Measurements from ENCODE around the gene OR3A3.
"Not testable (repeated sequence)": the region's sequence is repeated elsewhere in the genome, so short reads cannot be mapped to it uniquely, and the experiment has no call there.

The OR3A3 gene

DNA sequence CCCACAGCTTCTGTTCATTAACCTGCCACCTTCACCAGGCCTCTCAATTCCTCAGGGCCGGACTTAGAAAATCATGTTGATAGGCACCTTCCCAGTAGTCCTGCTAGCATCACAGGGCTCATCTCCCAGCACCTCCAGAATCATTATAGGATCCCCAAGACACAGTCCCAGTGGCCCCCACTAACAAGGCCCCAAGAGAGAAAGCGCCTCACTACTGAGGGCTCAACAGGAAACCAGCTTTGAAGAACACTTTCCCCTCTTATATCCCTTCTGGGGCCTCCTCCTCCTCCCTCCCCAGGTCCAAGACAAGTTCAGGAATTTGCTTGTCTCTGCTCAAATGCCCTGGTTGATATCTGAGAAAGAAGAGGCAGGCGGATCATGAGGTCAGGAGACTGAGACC, at the start of gene OR3A3:
Gene OR3A3 (plus strand): TSS at position 301 of the 400 bp plus-strand sequence.
- DNase-seq, result no peak

DNA sequence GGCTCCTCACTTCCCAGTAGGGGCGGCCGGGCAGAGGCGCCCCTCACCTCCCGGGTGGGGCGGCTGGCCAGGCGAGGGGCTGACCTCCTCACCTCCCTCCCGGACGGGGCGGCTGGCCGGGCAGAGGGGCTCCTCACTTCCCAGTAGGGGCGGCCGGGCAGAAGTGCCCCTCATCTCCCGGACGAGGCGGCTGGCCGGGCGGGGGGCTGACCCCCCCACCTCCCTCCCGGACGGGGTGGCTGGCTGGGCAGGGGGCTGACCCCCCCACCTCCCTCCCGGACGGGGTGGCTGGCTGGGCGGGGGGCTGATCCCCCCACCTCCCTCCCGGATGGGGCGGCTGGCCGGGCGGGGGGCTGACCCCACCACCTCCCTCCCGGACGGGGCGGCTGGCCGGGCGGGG, 40.0 kb upstream of the OR3A3 start:
- DNase-seq, result not testable (repeated sequence)

DNA sequence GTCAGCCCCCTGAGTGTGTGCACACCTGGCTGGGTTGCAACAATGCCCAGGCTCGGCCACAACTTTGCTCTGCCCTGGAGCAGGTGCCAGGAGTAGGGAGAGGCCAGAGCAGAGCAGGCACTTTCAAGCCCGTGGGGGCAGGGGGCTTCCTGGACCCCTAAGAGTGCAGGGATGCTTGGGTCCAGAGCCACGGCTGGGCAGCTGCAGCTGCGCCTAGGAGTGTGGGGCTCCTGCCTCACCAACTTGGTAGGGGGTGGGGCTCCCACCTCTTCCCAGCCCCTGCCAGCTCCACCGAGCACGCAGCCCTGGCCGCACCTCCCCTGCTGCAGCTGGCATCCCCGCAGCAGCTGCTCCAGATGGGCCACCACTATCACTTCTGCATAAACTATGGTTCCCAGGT, 32.8 kb upstream of the OR3A3 start:
- DNase-seq, result no peak

DNA sequence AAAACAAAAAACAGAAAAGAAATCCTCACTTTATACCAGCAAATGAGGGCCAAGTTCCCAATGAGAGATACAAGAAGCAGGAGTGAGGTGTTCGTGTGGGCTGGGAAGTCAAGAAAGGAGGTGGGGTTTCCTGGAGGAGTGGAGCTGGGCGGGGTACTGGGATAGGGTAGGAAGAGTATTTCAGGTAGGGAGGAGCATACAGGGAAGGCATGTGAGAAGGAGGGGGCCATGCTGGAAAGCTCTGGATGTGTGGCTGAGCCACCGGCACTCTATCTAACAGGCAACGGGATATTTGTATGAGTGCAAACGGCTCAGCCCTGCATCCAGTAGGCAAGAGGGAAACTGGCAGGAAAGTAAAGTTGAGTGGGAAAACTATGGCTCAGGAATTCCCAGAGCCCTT, 29.2 kb upstream of the OR3A3 start:
- DNase-seq, result no peak

DNA sequence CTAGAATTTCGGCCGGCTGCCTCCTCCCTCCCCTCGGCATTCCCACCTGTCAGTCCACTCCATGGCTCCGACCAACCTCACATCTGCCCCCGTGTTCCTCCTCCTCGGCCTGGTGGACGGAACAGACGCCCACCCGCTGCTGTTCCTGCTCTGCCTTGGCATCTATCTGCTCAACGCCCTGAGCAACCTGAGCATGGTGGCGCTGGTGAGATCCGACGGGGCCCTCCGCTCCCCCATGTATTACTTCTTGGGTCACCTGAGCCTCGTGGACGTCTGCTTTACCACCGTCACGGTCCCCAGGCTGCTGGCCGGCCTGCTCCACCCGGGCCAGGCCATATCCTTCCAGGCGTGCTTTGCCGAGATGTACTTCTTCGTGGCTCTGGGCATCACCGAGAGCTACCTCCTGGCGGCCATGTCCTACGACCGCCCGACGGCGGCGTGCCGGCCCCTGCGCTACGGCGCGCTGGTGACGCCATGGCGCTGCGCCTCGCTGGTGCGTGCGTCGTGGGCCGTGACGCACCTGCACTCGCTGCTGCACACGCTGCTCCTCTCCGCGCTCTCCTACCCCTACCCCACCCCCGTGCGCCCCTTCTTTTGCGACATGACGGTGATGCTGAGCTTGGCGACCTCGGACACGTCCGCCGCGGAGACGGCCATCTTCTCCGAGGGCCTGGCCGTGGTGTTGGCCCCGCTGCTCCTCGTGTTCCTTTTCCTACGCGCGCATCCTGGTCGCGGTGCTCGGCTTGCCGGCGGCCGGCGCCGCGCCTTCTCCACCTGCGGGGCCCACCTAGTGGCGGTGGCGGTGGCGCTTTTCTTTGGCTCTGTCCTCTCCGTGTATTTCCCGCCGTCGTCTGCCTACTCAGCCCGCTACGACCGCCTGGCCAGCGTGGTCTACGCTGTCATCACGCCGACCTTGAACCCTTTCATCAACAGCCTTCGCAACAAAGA, 25.0 kb upstream of the OR3A3 start, which contains the start of gene OR3A2:
Gene OR3A2 (minus strand): TSS at position 440 of the 948 bp plus-strand sequence.
- DNase-seq, result no peak

DNA sequence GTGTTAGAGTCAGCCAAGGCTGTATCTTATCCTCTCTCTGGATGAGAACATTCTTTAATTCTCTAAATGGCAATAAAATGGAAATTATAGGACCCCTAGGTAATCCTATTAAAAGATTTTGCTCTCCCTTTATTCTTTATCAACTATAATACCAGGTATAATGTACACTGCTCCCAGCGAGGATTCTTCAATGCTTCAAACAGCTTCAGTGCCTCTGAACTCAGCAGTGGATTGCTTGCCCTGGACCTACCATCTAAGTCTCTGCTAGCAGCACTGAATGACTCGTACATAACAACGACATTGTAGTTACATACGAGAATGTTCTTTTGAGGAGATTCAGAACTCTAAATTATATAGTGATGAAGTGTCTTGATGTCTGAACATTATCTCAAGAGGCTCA, 21.4 kb upstream of the OR3A3 start:
- no peak for DNase-seq

DNA sequence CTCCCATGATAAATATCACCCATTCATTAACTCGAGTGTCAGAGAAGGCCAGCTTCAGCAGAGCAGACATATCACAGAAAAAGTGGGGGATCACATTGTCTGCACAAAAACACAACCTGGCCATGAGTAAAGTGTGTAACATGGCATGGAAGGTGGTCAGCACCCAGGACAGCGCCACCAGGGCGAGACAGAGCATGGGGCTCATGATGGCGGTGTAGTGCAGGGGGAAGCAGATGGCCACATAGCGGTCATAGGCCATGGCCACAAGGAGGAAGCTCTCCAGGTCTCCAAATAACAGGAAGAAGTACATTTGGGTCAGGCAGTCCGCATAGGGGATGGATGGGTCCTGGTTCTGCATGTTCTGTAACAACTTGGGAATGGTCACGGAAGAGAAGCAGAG, 13.4 kb upstream of the OR3A3 start:
- not testable (repeated sequence) for DNase-seq

DNA sequence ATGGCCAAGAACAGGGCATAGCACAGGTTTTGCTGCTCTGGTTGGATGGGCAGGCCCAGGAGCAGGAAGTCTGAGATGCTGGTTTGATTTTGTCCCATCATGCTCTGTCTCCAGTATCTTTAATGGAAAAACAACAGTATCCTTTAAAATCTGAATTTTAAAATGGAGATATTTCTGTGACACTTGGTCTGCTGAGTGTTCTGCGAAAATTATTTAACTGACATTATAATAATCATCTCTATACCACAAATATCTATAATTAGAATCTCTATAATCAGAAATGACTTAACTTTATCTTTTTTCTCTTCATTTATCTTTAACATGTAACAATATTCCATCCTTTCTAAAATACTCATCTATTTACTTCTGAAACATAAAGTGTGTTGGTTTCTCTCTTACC, 12.9 kb upstream of the OR3A3 start, which contains the start of gene OR1E1:
Gene OR1E1 (minus strand): TSS at position 101 of the 400 bp plus-strand sequence. CDS start 0 bp downstream, at position 101.
- DNase-seq, result no peak

DNA sequence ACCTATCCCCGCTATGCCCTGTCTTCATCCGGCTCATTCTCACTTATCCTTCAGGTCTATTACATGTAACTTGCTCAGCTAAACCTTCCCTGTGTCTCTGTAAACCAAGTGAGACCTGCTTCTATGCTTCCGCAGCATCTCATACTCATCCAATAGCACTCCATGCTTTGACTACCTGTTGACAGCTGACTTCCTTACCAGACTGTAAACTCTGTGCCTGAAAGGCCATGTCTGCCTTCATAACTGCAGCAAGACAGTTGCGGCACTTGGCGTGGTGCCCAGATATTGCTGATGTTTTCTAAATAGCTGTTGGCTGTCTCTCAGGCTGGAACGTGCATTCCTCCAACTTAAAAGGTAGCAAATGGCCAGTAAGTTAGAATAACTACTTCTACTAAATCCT, 11.1 kb upstream of the OR3A3 start:
- DNase-seq, result no peak

DNA sequence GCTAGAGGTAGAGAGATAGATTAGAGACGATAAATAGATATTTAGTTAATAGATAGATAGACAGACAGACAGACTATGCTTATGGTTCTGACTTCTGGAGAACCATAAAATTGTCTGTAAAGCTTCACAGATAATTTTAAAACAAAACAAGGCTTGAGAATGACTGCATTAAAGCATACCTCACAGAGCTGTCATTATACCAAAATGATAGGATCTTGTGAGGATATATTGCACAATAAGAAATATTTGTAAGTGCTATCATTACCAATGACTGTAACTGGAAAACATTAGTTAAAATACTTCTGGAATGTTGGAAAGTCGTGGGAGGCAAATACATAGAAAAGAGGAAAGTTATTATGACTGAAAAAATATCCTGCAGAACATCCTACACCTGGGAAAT, 9.4 kb upstream of the OR3A3 start:
- no peak for DNase-seq

DNA sequence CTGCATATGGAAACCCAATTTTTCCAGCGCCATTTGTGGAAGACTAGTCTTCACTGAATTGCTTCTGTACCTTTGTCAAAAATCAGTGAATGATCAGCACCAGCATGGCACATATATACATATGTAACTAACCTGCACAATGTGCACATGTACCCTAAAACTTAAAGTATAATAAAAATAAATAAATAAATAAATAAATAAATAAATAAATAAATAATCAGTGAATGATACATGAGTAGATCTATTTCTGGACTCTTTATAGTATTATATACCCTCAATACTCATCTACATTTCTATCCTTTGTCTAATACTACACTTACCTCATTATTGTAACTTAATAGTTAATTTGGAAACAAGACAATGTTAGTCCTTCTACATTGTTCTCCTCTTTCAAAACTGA, 7.3 kb upstream of the OR3A3 start:
- not testable (repeated sequence) for DNase-seq

DNA sequence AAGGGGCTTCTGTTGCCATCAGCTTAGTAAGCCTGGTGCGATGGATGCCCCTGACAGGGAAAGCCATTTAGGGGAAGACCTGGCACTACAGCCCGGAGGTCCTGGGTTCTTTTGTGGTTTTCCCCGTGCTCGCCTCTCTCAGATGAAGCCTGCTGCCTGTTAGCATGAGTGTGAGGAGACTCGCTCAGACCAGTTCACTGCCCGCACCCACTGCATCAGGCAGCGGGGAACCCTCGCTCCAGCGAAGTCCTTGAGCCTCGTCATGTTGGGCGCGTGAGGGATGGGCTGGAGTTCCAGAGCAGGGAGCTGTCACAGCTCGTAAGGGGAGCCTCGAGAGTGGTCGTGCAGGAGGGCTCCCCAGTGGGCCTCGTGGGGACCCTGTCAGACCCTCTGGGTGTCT, 1.0 kb downstream of the OR3A3 start:
- DNase-seq, result not testable (repeated sequence)

DNA sequence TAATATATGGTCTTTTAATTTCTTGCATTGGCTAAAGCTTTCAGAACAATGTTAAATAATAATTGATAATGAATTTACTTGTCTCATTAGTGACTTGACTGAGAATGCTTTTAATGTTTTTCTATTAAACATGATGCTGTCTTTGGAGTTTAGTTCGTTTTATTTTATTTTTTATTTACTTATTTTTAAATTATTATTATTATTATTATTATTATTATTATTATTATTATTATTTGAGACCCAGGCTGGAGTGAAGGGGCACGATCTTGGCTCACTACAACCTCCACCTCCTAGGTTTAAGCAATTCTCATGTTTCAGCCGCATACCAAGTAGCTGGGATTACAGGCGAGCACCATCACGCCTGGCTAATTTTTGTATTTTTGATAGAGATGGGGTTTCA, 4.4 kb downstream of the OR3A3 start:
- DNase-seq, result no peak

DNA sequence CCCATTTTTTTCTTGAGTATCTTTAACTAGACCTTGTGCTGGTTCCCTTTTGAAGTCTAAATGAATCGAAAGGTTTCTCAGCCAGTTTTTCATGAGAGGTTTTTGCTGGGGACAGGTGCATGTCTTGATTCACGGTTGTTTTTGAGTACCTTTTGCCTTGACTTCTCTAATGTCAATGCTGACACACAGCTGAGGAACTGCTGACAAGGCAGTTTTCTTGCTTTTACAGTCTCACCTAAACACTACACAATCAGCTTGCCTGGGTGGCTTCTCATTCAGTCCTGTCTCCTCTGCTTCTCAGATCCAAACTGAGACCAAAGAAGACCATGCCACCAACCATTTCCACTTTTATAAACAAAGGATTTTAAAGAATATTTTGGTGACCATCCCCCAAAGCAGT, 7.1 kb downstream of the OR3A3 start:
- DNase-seq, result no peak

DNA sequence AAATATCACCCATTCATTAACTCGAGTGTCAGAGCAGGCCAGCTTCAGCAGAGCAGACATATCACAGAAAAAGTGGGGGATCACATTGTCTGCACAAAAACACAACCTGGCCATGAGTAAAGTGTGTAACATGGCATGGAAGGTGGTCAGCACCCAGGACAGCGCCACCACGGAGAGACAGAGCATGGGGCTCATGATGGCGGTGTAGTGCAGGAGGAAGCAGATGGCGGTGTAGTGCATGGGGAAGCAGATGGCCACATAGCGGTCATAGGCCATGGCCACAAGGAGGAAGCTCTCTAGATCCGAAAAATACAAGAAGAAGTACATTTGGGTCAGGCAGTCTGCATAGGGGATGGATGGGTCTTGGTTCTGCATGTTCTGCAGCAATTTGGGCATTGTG, 22.0 kb downstream of the OR3A3 start:
- peak; percentile 23 for DNase-seq

DNA sequence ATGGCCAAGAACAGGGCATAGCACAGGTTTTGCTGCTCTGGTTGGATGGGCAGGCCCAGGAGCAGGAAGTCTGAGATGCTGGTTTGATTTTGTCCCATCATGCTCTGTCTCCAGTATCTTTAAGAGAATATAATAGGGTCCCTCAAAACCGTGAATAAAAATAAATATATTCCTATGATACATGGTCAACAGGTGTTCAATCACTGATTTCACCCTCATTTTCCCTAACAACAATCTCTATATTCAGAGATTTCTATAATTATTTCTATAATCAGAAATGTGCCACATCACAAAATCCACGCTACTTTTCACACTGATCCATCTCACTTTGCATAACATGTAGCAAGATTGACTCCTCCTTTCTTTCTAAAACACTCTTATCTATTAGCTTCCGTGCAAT, 22.6 kb downstream of the OR3A3 start, which contains the start of gene OR1E2:
Gene OR1E2 (minus strand): TSS at position 101 of the 400 bp plus-strand sequence. CDS start 0 bp downstream, at position 101.
- DNase-seq, result no peak

DNA sequence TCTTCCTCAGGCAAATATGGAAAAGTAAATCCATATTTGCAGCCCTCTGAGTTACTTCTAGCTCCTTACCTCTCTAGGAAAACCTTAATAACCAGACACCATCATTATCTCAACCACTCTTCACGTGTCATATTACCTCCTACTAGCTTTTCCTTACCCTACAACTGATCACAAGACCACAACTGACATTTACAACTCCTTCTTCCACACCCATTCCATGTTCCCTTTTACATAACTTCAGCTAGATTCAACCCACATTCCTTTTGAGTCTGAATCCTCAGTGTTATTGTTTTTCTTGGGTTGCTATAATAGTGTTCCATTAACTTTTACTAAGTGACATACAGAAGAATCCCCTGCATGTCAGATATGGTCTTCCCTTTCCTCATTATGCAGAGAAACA, 27.2 kb downstream of the OR3A3 start:
- DNase-seq, result no peak

DNA sequence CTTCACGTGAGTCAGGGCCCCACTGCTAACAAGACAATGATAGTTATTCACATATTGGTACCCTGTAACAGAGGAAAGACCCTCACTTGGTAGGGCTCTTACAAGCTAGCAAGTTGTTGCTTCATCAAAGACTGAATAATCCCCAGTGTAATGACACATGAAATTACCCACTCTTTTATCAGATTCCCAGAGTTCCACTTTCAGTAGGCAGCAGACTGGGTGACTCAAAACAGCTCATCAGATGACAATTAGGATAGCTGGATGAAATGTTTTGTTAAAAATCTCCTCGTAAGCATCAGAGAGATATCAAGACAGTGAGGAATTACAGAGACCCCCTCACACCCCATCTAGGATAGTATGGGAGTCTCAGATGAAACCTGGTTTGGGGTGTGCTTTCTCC, 29.3 kb downstream of the OR3A3 start:
- DNase-seq, result no peak

DNA sequence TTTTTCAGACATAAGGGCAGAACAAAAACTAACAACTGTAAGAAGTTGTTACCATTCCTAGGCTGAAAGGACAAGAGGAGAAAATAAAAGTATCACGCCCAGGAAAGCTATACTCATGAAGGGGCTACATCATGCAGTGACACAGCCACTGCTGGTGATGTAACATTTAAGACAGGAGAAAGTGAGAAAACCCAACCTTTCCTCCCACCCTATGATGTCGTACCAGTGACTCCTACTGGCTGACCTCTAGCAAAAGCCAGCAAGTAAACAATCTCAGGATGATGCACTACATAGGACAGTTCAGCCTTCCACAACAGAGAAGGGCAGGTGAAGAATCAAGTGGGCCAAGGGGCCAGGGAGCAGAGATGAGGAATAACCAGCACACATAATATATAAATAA, 36.5 kb downstream of the OR3A3 start:
- DNase-seq, result no peak

DNA sequence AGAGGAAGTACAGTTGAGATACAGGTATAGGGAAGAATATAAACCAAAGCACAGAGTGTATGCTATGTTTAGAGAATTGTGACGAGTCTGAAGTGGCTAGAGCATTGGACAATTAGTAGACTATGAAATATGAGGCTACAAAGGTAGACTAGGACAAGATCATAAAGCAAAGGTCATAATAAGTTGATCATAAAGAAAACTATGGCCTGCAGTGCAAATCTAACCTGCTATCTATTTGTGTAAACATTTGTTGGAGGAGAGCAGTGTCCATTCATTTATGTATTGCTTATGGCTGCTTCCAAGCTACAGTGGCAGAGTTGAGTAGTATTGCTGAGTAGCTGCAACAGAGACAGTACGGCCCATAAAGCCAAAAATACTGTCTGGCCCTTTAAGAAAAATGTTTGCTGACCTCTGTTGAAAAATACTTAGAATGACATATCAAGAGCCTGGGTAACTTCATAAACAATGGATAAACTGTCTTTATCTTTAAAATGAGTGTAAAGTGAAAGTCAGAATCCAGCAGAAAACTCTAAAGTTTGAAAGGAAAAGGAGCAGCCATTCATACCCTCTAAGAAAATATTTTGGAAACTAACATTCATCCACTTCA, 37.0 kb downstream of the OR3A3 start:
- DNase-seq, result no peak

DNA sequence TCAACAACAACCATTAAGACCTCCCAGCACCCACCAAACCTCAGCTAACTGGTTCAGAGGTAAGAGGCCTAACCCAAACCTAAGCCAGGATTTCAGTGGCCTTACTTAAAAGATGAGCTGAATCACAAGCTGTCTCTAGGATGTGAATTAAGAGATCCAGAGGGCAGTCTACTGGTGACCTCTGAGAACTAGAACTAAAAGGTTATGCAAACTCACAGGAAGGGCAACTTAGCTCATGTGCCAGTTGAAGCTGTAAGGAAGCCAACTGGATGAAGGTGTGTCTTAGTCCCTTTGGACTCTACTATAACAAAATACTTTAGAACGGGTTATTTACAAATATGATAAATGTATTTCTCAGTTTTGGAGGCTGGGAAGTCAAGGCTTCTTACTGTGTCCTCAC, 55.2 kb downstream of the OR3A3 start:
- DNase-seq, result not testable (repeated sequence)

DNA sequence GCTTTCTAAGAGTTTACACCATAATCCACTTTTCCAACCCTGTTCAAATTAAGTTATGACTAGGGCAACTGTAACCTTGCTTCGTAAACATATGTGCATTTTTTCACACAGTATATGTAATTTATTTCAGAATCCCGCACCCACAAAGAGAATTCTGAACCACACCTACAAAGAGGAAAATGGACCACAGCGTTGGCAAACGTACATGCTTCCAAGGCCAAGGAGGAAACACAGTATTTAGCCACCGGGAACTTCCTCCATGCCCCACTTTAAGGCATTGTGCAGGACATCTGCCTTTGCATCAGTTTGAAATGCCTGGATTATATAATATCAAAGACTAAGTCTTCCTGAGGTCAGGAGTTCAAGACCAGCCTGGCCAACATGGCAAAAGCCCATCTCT, 58.4 kb downstream of the OR3A3 start:
- DNase-seq, result no peak

DNA sequence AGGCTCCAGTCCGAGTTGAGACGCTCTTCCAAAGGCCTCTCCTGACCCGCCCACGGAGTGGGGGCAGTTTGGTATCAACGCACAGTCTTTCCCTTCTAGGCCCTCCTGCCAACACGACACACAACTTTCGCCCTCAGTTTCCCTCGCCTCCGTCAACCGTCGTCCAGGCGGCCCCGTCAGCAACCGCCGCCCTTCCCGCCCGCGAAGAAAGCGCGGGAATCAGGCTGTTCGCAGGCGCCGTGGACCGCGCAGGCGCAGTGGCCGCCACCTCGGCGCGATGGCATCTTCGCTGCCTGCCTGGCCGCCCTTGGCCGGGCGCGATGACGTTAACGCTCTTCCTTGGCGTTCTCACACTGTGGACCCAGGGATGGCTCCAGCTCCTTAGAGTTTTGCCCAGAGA, 60.4 kb downstream of the OR3A3 start, which contains the start of gene SPATA22:
Gene SPATA22 (minus strand): TSS at position 221 of the 400 bp plus-strand sequence. CDS start 2,494 bp downstream, outside the sequence.
- no peak for DNase-seq

DNA sequence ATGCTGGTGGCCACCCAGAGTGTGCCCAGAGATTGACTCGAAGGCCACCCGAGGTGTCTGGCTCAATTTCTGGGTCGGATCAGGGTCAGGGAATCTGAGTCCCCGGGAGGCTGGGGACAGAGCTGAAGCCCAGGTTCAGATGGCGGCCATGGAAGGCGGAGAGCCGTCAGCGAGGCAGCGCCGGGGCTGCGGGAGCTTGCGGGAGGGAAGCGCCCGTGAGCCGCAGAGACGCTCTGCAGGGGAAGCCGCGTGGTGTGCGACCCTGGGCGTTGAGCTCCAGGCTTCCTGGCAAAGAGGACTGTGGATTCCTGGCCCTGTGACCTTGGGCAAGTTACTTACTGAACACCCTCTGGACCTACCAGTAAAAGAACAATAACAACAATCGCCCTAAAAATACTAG, 61.0 kb downstream of the OR3A3 start:
- DNase-seq, result no peak
